Hepatocyte (in vitro differentiated cells): ENCODE measurements around the gene GDNF. TPM values are rescaled to one million over a fixed set of nuclear protein-coding genes. Genes with fewer than 3 reads are reported as not detected.

Source experiments
- DNase-seq: peaks from one replicate; pipeline ENCODE4 v3.0.0-alpha.2; 2016; ENCODE audit warnings: low spot score
- H2AFZ ChIP-seq: fragments of 200-600 bp; sonication (generic); 2 replicates; pipeline ENCODE4 v1.6.0; 2016; ENCODE audit warnings: antibody characterized with exemption, mild to moderate bottlenecking
- H3K27ac ChIP-seq: fragments of 200-600 bp; sonication (generic); 2 replicates; pipeline ENCODE4 v1.5.1; 2016; ENCODE audit warnings: mild to moderate bottlenecking
- H3K27me3 ChIP-seq: fragments of 200-600 bp; sonication (generic); 2 replicates; pipeline ENCODE4 v1.6.1; 2016
- H3K36me3 ChIP-seq: fragments of 200-600 bp; sonication (generic); replicated peaks from 2 replicates; pipeline ENCODE4 v1.5.1; 2016; ENCODE audit warnings: low read depth; ENCODE audit not compliant: insufficient read depth
- H3K4me1 ChIP-seq: fragments of 200-600 bp; sonication (generic); 2 replicates; pipeline ENCODE4 v1.5.1; 2016; ENCODE audit warnings: mild to moderate bottlenecking, moderate library complexity; ENCODE audit not compliant: insufficient read depth
- H3K4me2 ChIP-seq: fragments of 200-600 bp; sonication (generic); 2 replicates; pipeline ENCODE4 v1.6.0; 2016
- H3K4me3 ChIP-seq: fragments of 200-600 bp; sonication (generic); 2 replicates; pipeline ENCODE4 v1.5.1; 2016; ENCODE audit warnings: mild to moderate bottlenecking
- H3K79me2 ChIP-seq: fragments of 200-600 bp; sonication (generic); 2 replicates; pipeline ENCODE4 v1.6.0; 2017; ENCODE audit warnings: mild to moderate bottlenecking
- H3K9me2 ChIP-seq: fragments of 200-600 bp; sonication (generic); replicated peaks from 2 replicates; pipeline ENCODE4 v1.6.0; 2017; ENCODE audit warnings: mild to moderate bottlenecking; ENCODE audit not compliant: insufficient read depth
- H3K9me3 ChIP-seq: fragments of 200-600 bp; sonication (generic); 2 replicates; pipeline ENCODE4 v1.5.1; 2016; ENCODE audit warnings: low read depth, mild to moderate bottlenecking
- H4K20me1 ChIP-seq: fragments of 200-600 bp; sonication (generic); 2 replicates; pipeline ENCODE4 v1.6.0; 2016; ENCODE audit warnings: mild to moderate bottlenecking; ENCODE audit not compliant: insufficient read depth, poor library complexity, severe bottlenecking
- CTCF ChIP-seq: fragments of 200-600 bp; sonication (generic); IDR thresholded peaks from 2 replicates; pipeline ENCODE4 v1.5.1; 2016; ENCODE audit warnings: antibody characterized with exemption, mild to moderate bottlenecking; ENCODE audit not compliant: poor library complexity
- EZH2 ChIP-seq: fragments of 200-600 bp; sonication (generic); IDR thresholded peaks from 2 replicates; pipeline ENCODE4 v1.6.1; 2016; ENCODE audit warnings: antibody characterized with exemption, mild to moderate bottlenecking, borderline replicate concordance
- EZH2phosphoT487 ChIP-seq: fragments of 200-600 bp; sonication (generic); IDR thresholded peaks from one replicate; pipeline ENCODE4 v1.6.1; 2018; ENCODE audit warnings: antibody characterized with exemption, mild to moderate bottlenecking, low read depth, moderate library complexity; ENCODE audit not compliant: unreplicated experiment, severe bottlenecking
- WGBS: methylation state at CpG from one replicate; pipeline ENCODE4 v1.1.6; 2016; ENCODE audit warnings: low lambda C conversion rate; ENCODE audit errors: missing lambda C conversion rate; 5-methylcytosine and 5-hydroxymethylcytosine counted together
- polyA plus RNA-seq: library from polyadenylated mRNA; unstranded; fragments of >200 nt; fragmentation: Nextera tagmentation; extraction: Ambion mirVana; gene quantifications from 2 replicates; pipeline ENCODE4 v1.2.1, GENCODE V29; 2016
- total RNA-seq: library from RNA; depleted of rRNA; stranded (reverse); fragments of >200 nt; gene quantifications from 2 replicates; pipeline ENCODE4 v1.2.3, GENCODE V29; 2014

The GDNF gene
- total and polyA plus RNA-seq, 2 experiments from 2014 or later = 0.19 to 1.1 TPM

- Histone ChIP-seq H3K4me2 (peak overlapping the region; percentile 90), H3K27ac (no peak overlapping the region), H3K4me1 (peaks cover 15% of the 10 kb centered on the region), H3K79me2 (no peaks in the 10 kb centered on the region), H3K9me3 (no peaks in the 10 kb centered on the region), H2AFZ (peak overlapping the region; percentile 41), H3K36me3 (no peaks in the 10 kb centered on the region), H3K27me3 (peaks cover 92% of the 10 kb centered on the region), H3K9me2 (no peaks in the 10 kb centered on the region), H3K4me3 (peak overlapping the region; percentile 14), H4K20me1 (no peaks in the 10 kb centered on the region)
- no peak for TF ChIP-seq EZH2phosphoT487
- TF ChIP-seq CTCF = peak; percentile 13
- peak; percentile 27 for TF ChIP-seq EZH2
- peak; percentile 34 for DNase-seq
- 10% methylated on average over 40 of the region's 64 CpGs for WGBS
These were observed 5.1 kb downstream of the GDNF start for GRCh38 chr5:37834542-37835379.

- H4K20me1 ChIP-seq = no peaks in the 10 kb centered on the region
- 54% methylated on average over 6 of the region's 6 CpGs for WGBS
- no peaks in the 10 kb centered on the region for H3K9me3 ChIP-seq
- H3K79me2 ChIP-seq = no peaks in the 10 kb centered on the region
- H3K27me3 ChIP-seq = peaks cover 90% of the 10 kb centered on the region
- no peak for TF ChIP-seq CTCF
- no peak for TF ChIP-seq EZH2
- no peak for TF ChIP-seq EZH2phosphoT487
- H3K36me3 ChIP-seq = no peaks in the 10 kb centered on the region
- H3K4me3 ChIP-seq = no peak overlapping the region
- peaks cover 15% of the 10 kb centered on the region for H3K4me1 ChIP-seq
- H3K9me2 ChIP-seq = no peaks in the 10 kb centered on the region
- no peak for DNase-seq
- H3K4me2 ChIP-seq = peak overlapping the region; percentile 90
- no peak overlapping the region for H2AFZ ChIP-seq
- H3K27ac ChIP-seq = no peak overlapping the region
These were observed 5.9 kb downstream of the GDNF start for GRCh38 chr5:37833990-37834389.

GRCh38 chr5:37831821-37832534 is 7.9 kb downstream of the GDNF start:
- TF ChIP-seq CTCF (no peak), EZH2 (no peak), EZH2phosphoT487 (no peak)
- H3K9me3 ChIP-seq = no peaks in the 10 kb centered on the region
- DNase-seq = no peak
- no peak overlapping the region for H3K27ac ChIP-seq
- peaks cover 74% of the 10 kb centered on the region for H3K27me3 ChIP-seq
- no peak overlapping the region for H2AFZ ChIP-seq
- H3K36me3 ChIP-seq = no peaks in the 10 kb centered on the region
- H3K4me1 ChIP-seq = peaks cover 8% of the 10 kb centered on the region
- no peaks in the 10 kb centered on the region for H3K9me2 ChIP-seq
- WGBS = 68% methylated on average over 7 of the region's 7 CpGs
- no peaks in the 10 kb centered on the region for H3K79me2 ChIP-seq
- H4K20me1 ChIP-seq = no peaks in the 10 kb centered on the region
- no peak overlapping the region for H3K4me2 ChIP-seq
- H3K4me3 ChIP-seq = no peak overlapping the region
